PC-9 (cell line): ENCODE results near the gene SULT1B1.

Experiments used
- EZH2 ChIP-seq: fragments of 200-600 bp; sonication (generic); IDR thresholded peaks from 2 replicates; pipeline ENCODE4 v1.8.0; 2017; ENCODE audit warnings: antibody characterized with exemption, low read depth
- TF ChIP-seq, protein P1 (sequence below): fragments of 200-600 bp; sonication (generic); conservative IDR thresholded peaks from 2 replicates; pipeline ENCODE4 v1.6.1; 2017; ENCODE audit warnings: mixed run types, antibody characterized with exemption, mild to moderate bottlenecking, moderate library complexity

DNA sequence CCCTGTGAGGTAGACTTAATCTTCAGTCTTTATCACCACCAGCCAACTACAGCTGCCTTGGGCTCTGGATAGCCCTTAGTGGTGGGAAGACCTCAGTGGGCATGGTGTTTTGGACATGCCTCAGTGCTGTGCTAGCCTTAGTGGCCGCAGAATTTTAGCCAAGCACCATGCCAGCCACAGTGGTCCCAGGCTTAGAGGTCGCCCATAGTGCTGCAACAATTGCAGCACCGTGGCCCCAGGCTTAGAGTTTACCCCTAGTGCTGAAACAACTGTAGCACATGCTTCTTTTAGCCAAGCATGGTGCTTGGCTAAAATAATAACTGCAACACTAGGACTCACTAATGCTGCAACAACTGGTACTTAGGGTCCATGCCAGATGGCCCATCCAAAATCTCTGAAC lies 38.9 kb upstream of the SULT1B1 start:
- TF ChIP-seq, protein P1, sequence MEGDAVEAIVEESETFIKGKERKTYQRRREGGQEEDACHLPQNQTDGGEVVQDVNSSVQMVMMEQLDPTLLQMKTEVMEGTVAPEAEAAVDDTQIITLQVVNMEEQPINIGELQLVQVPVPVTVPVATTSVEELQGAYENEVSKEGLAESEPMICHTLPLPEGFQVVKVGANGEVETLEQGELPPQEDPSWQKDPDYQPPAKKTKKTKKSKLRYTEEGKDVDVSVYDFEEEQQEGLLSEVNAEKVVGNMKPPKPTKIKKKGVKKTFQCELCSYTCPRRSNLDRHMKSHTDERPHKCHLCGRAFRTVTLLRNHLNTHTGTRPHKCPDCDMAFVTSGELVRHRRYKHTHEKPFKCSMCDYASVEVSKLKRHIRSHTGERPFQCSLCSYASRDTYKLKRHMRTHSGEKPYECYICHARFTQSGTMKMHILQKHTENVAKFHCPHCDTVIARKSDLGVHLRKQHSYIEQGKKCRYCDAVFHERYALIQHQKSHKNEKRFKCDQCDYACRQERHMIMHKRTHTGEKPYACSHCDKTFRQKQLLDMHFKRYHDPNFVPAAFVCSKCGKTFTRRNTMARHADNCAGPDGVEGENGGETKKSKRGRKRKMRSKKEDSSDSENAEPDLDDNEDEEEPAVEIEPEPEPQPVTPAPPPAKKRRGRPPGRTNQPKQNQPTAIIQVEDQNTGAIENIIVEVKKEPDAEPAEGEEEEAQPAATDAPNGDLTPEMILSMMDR = no peak
- TF ChIP-seq EZH2 = no peak
